Measurements from ENCODE around the gene DBN1.

DBN1 gene

DNA sequence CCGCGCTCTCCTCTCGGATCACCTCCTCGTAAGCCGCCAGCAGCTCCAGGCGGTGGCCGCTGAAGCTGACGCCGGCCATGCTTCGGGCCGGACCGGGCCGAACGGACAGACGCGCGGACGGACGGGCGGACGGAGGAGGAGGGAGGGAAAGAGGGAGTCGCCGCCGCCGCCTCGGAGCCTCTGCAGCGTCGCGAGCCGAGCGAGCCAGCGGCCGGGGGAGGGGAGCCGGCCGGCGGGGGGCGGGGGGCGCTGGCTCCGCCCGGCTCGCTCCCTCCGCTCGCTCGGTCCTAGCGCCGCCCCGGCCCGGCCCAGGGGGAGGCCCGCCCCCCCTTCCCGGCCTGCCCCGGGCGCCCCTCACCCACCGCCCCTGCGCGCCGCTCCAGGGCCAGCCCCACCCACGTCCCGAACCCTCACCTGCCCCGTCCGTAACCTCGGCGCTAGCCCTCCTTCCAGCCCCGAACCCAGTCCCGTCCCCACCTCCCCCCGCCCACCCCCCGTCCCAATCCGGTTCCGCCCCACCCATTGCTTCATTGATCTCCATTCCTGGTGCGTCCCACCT is at the start of gene DBN1:
Gene DBN1 (minus strand): TSS at position 192 of the 559 bp plus-strand sequence. CDS start 113 bp downstream, at position 79.
- H3K27ac ChIP-seq: peak within 1 kb of the TSS; percentile 82

DNA sequence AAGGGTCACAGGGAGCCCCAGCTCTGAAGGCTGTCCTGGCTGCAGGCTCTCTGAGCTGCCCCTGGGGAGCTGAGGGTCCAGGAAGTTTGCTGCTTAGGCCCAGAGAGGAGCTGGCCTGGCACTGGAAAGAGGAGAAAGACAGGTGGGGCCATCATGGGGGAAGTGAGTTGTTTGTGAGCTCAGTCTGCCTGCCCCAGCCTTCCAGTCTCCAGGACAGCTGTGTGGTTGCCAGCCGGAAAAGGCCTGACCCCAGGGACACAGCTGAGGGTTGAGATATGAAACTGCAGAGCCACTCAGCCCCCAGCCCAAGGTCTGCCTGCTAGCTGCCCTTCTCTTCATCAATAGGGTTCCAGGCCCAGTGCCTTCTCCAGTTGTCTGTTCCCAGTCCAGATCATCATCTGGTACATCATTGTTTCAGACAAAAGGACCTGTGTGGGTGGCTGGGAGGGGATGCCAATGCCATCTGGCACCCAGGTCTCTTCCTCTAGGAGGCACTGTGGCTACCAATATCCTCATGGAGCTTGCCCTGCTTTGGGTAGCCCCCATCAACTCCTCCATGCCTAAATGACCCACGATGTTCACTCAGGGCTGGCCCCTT is 47.6 kb upstream of the DBN1 start:
- H3K27ac ChIP-seq: peak overlapping the region; percentile 51
- ChIA-PET POLR2A (ENCODE audit: low non-redundant PET) (interaction anchor here (0.6 kb wide), 1 partner anchor 107 kb away, joined by 6 read pairs; no protein-coding TSS in a partner anchor), CTCF (interaction anchor here (0.6 to 1.2 kb wide), 4 partner anchors 20 to 1123 kb away, joined by 3 to 4 read pairs (median 4); no protein-coding TSS in a partner anchor)
- no peak for DNase-seq (ENCODE audit: low spot score)
- TF ChIP-seq, protein P1, sequence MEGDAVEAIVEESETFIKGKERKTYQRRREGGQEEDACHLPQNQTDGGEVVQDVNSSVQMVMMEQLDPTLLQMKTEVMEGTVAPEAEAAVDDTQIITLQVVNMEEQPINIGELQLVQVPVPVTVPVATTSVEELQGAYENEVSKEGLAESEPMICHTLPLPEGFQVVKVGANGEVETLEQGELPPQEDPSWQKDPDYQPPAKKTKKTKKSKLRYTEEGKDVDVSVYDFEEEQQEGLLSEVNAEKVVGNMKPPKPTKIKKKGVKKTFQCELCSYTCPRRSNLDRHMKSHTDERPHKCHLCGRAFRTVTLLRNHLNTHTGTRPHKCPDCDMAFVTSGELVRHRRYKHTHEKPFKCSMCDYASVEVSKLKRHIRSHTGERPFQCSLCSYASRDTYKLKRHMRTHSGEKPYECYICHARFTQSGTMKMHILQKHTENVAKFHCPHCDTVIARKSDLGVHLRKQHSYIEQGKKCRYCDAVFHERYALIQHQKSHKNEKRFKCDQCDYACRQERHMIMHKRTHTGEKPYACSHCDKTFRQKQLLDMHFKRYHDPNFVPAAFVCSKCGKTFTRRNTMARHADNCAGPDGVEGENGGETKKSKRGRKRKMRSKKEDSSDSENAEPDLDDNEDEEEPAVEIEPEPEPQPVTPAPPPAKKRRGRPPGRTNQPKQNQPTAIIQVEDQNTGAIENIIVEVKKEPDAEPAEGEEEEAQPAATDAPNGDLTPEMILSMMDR (conservative IDR thresholded peaks at IDR 0.05; ENCODE audit: low read depth): no peak

More for the DNA sequence above, at the start of gene DBN1:
- POLR2A ChIA-PET (ENCODE audit: low non-redundant PET): no interaction called here
- peak; percentile 82 for DNase-seq (ENCODE audit: low spot score)
- CTCF ChIA-PET: interaction anchor here (0.9 to 1.0 kb wide), 2 partner anchors 17 to 28 kb away, joined by 3 to 4 read pairs; no protein-coding TSS in a partner anchor
- TF ChIP-seq, protein P1 (conservative IDR thresholded peaks at IDR 0.05; ENCODE audit: low read depth): no peak

DNA sequence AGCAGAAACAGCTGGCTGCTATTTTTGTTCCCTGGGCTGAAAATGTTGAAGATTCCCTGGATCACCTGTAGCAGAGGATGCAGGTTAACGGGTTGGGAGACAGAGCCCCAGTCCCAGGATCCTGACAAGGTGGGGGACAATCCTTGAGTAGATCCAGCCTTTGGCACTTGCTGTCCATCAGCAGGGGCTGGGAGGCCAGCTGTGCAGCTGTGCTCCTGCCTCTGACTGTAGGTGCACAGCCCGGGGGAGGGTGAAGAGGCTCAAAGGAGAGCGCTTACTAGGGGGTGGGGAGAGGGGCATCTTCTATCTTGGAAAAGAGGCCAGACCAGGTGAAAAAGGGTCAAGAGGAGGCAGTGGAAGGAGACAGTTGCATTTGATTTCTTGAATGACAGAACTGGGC is 46.8 kb upstream of the DBN1 start:
- DNase-seq (ENCODE audit: low spot score): no peak
- H3K27ac ChIP-seq: peak overlapping the region; percentile 51
- TF ChIP-seq, protein P1 (conservative IDR thresholded peaks at IDR 0.05; ENCODE audit: low read depth): no peak
- ChIA-PET CTCF (interaction anchor here (0.6 to 1.2 kb wide), 2 partner anchors 26 to 41 kb away, joined by 3 to 4 read pairs; no protein-coding TSS in a partner anchor), POLR2A (ENCODE audit: low non-redundant PET) (no interaction called here)

DNA sequence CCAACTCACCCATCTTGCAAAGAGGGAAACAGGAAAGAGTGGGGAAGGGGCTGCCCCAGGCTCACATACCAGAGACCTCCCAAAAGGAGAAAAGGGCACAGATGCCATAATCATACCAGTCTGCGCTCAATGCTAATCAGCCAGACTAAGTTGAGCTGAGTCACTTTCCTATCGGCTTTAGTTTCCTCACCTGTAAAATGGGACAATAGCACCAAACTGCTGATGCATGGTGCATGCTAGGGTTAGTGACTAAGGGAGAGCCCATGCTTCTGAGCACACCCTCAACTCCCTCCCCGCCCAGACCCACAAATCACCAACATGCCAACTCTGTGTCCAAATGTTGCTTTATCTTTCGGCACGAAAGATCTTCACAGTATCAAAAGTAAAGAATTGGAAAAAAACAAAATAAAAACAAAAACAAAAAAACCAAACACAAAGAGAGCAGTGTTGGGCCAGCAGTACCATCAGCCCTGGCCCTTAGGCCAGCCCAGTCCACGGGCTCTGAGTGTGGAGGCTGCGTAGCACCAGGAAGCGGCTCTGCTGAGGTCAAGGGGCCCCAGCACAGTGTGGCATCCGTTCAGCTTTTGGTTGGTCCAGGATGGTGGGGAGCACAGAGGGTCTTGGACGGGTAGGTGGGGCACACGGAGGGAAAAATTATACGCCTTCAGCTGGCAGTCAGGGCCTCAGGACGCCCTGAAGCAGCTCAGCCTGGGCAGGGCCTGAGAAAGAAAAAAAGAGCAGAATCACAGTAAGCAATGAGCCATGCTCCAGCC is 46.2 kb upstream of the DBN1 start:
- CTCF ChIA-PET: interaction anchor here (0.6 to 1.2 kb wide), 2 partner anchors 42 to 73 kb away, joined by 3 to 4 read pairs; no protein-coding TSS in a partner anchor
- TF ChIP-seq, protein P1 (conservative IDR thresholded peaks at IDR 0.05; ENCODE audit: low read depth): no peak
- H3K27ac ChIP-seq: peak overlapping the region; percentile 51
- POLR2A ChIA-PET (ENCODE audit: low non-redundant PET): no interaction called here
- no peak for DNase-seq (ENCODE audit: low spot score)

GRCh38 chr5:177516601-177517568 is 43.5 kb upstream of the DBN1 start, which contains the start of gene DDX41:
TSS of gene DDX41 (minus strand) at chr5:177516961. CDS start at chr5:177516945, 16 bp downstream.
- ChIA-PET POLR2A (ENCODE audit: low non-redundant PET) (interaction anchor here (0.8 to 1.3 kb wide), 2 partner anchors 21 to 30 kb away, joined by 3 to 4 read pairs; no protein-coding TSS in a partner anchor), CTCF (interaction anchor here (0.6 to 2.4 kb wide), 4 partner anchors 10 to 60 kb away, joined by 3 to 21 read pairs (median 4); no protein-coding TSS in a partner anchor)
- peak; percentile 99 for DNase-seq (ENCODE audit: low spot score)
- TF ChIP-seq, protein P1 (conservative IDR thresholded peaks at IDR 0.05; ENCODE audit: low read depth): no peak
- peak within 1 kb of the TSS; percentile 91 for H3K27ac ChIP-seq

Data from RWPE1 (cell line).